Bone marrow (tissue), 2 donors: Measurements from ENCODE around the gene MVD.
A peak's percentile ranks its signal among the peaks of the same experiment; 100 is the strongest.

Experiments
- DNase-seq, 2 donors: peaks; one replicate each; lab custom pipeline; 2025; lab: John Stamatoyannopoulos, UW

The MVD gene

GRCh38 chr16:88697116-88697830, 34.4 kb upstream of the MVD start:
- DNase-seq: no peak

- DNase-seq: no peak
These were observed 33.5 kb upstream of the MVD start for GRCh38 chr16:88696441-88696840.

- DNase-seq: no peak
These were observed 32.9 kb upstream of the MVD start for GRCh38 chr16:88695753-88696152.

GRCh38 chr16:88695218-88695617, 32.3 kb upstream of the MVD start:
- DNase-seq: no peak

GRCh38 chr16:88694221-88695087, 31.6 kb upstream of the MVD start:
- DNase-seq: no peak

GRCh38 chr16:88693420-88694177, 30.7 kb upstream of the MVD start:
- DNase-seq: no peak

GRCh38 chr16:88692861-88693260, 30.0 kb upstream of the MVD start:
- no peak for DNase-seq

GRCh38 chr16:88691924-88692560, 29.2 kb upstream of the MVD start:
- peak; percentile 31 to 77 for DNase-seq

- no peak for DNase-seq
These were observed 28.4 kb upstream of the MVD start for GRCh38 chr16:88691129-88691813.

GRCh38 chr16:88690341-88691128, 27.6 kb upstream of the MVD start:
- DNase-seq: no peak

- DNase-seq: no peak
These were observed 25.3 kb upstream of the MVD start for GRCh38 chr16:88688013-88688778.

- DNase-seq: no peak
These were observed 24.8 kb upstream of the MVD start for GRCh38 chr16:88687676-88688012.

GRCh38 chr16:88687254-88687576, 24.3 kb upstream of the MVD start:
- no peak for DNase-seq

- peak in 1 of 2 donors; percentile 65 for DNase-seq
These were observed 23.8 kb upstream of the MVD start, which contains the start of gene SNAI3 for GRCh38 chr16:88686439-88687253. SNAI3 (minus strand) TSS chr16:88686507; CDS start chr16:88686406, 101 bp downstream.

- DNase-seq: no peak
These were observed 23.2 kb upstream of the MVD start for GRCh38 chr16:88686062-88686438.

GRCh38 chr16:88685156-88686061, 22.5 kb upstream of the MVD start:
- peak; percentile 33 to 57 for DNase-seq

- DNase-seq: no peak
These were observed 21.8 kb upstream of the MVD start for GRCh38 chr16:88684569-88685155.
